MCF 10A (cell line): ENCODE measurements around the gene SSBP3. TPM values are rescaled to one million over a fixed set of nuclear protein-coding genes. Genes with fewer than 3 reads are reported as not detected.

Experiments used
- BruUV-seq: library from RNA; stranded (reverse); fragments of 400-500 nt; replicated peaks from 2 replicates; lab custom pipeline; 2021; lab: Mats Ljungman, UMichigan
- CTCF ChIA-PET: fragments of 300-600 bp; sonication (Branson Sonifier 250); formaldehyde crosslinking; extraction: SDS; loops from one replicate; lab custom pipeline; 2021; ENCODE audit warnings: antibody characterized with exemption, inconsistent platforms; lab: Yijun Ruan, JAX
- POLR2A ChIA-PET: fragments of 300-600, 350-650 bp; sonication (Branson Sonifier 250); formaldehyde crosslinking; extraction: SDS; loops from one replicate; lab custom pipeline; 2020; ENCODE audit warnings: antibody characterized with exemption, inconsistent platforms; lab: Yijun Ruan, JAX
- DNase-seq: peaks from one replicate; pipeline ENCODE4 v3.0.0-alpha.2; 2018; ENCODE audit not compliant: unreplicated experiment
- H3K27ac Mint-ChIP-seq: one replicate; pipeline ENCODE4 v1.8.0; 2022; ENCODE audit warnings: mild to moderate bottlenecking, low read depth, mixed read lengths; ENCODE audit not compliant: unreplicated experiment
- H3K27me3 Mint-ChIP-seq: one replicate; pipeline ENCODE4 v1.8.0; 2022; ENCODE audit warnings: mixed read lengths; ENCODE audit not compliant: insufficient read depth, unreplicated experiment
- H3K36me3 Mint-ChIP-seq: one replicate; pipeline ENCODE4 v1.8.0; 2022; ENCODE audit warnings: mild to moderate bottlenecking, moderate library complexity, mixed read lengths; ENCODE audit not compliant: insufficient read depth, unreplicated experiment
- H3K4me1 Mint-ChIP-seq: one replicate; pipeline ENCODE4 v1.8.0; 2022; ENCODE audit warnings: mixed read lengths; ENCODE audit not compliant: insufficient read depth, unreplicated experiment
- H3K4me3 Mint-ChIP-seq: one replicate; pipeline ENCODE4 v1.8.0; 2022; ENCODE audit warnings: mild to moderate bottlenecking, moderate library complexity, mixed read lengths; ENCODE audit not compliant: unreplicated experiment
- H3K9me3 Mint-ChIP-seq: one replicate; pipeline ENCODE4 v1.8.0; 2022; ENCODE audit warnings: mixed read lengths; ENCODE audit not compliant: unreplicated experiment
- intact Hi-C: fragments of 100-400 bp; cut with micrococcal nuclease; formaldehyde crosslinking; loops from 2 replicates; pipeline ENCODE4 v1.14.1; 2022
- total RNA-seq: library from RNA; stranded (reverse); gene quantifications from 2 replicates; pipeline ENCODE4 v1.2.3, GENCODE V29; 2022
- TF ChIP-seq, protein P1 (sequence below): fragments of 200-600 bp; IDR thresholded peaks from one replicate; pipeline ENCODE4 v1.8.0; 2022; ENCODE audit warnings: antibody characterized with exemption, mild to moderate bottlenecking; ENCODE audit not compliant: unreplicated experiment

Gene SSBP3
- total RNA-seq, 1 experiment from 2014 or later = 8.6 TPM

DNA sequence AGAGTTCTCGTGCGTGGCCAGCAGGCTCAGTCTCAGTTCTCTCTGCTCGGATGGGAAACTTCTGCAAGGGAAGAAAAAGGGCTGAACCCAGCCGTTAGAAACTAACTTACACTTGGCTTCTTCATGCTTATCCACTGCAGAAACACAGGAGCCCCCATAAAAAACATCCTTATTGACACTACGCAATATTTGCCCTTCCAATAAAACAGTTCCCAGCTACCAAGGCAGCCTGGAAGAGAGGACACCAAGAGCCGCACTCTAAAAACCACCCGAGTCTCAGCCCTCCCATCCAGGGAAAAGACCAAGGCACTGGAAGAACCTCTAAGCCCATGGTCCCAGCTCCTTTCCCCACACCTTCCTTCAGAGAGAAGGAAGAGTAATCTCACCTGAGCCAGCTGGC lies 61.1 kb downstream of the SSBP3 start:
- intact Hi-C loops = no loop called here
- CTCF ChIA-PET = interaction anchor here (0.5 to 0.7 kb wide), 2 partner anchors 22 to 144 kb away, joined by 3 read pairs; no protein-coding TSS in a partner anchor
- no peak for DNase-seq
- TF ChIP-seq, protein P1, sequence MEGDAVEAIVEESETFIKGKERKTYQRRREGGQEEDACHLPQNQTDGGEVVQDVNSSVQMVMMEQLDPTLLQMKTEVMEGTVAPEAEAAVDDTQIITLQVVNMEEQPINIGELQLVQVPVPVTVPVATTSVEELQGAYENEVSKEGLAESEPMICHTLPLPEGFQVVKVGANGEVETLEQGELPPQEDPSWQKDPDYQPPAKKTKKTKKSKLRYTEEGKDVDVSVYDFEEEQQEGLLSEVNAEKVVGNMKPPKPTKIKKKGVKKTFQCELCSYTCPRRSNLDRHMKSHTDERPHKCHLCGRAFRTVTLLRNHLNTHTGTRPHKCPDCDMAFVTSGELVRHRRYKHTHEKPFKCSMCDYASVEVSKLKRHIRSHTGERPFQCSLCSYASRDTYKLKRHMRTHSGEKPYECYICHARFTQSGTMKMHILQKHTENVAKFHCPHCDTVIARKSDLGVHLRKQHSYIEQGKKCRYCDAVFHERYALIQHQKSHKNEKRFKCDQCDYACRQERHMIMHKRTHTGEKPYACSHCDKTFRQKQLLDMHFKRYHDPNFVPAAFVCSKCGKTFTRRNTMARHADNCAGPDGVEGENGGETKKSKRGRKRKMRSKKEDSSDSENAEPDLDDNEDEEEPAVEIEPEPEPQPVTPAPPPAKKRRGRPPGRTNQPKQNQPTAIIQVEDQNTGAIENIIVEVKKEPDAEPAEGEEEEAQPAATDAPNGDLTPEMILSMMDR = no peak
- Mint-ChIP-seq H3K27ac (no peak overlapping the region), H3K27me3 (no peaks in the 10 kb centered on the region), H3K4me3 (no peak overlapping the region), H3K4me1 (no peaks in the 10 kb centered on the region), H3K9me3 (no peaks in the 10 kb centered on the region), H3K36me3 (peaks cover 5% of the 10 kb centered on the region)
- no TSS peak for BruUV-seq
- POLR2A ChIA-PET = interaction anchor here (0.6 kb wide), 1 partner anchor 10 kb away, joined by 4 read pairs; no protein-coding TSS in a partner anchor

DNA sequence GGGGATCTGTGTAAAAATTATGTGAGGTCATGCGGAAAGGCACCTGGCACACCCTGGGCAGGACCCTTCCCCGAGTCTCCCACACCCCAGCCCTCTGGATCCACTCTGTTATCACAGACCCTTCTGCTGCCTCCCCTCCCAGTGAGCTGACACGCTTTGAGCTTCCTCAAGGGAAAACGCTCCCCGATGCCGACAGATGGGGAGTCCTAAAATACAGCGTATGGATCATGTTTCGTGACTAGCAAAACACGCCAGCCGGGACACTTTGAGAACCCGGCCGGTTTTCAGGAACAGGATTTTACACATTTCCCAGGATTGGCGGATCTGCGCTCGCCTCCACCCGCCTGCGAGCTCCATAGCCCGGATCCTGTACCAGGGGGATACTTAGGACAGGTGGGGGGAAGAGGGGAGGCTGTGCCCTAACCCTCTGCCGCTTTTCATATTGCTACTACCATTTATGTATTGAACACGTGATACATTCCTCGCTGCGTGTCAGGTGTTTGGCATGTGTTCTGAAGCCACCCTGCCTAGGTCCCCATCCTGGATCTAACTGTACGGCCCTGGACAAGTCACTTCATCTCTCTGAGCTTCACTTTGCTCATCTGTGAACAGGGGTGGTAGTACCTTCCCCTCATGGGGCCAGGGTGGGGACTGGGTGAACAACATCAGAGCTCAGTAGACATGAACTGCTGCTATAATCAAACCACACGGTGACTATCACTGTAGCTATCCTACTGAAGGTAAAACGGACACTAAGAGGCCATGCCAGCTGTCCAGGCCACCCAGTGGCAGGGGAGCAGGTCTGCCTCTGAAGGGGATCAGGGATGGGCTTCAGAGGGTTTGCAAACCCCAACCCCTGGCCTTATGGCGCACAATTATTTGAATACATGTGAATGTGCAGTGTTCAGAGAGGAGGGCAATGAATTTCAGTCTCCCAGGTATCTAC lies 63.2 kb downstream of the SSBP3 start:
- no peaks in the 10 kb centered on the region for H3K27me3 Mint-ChIP-seq
- H3K4me3 Mint-ChIP-seq = no peak overlapping the region
- ChIA-PET POLR2A (no interaction called here), CTCF (no interaction called here)
- intact Hi-C loops = no loop called here
- DNase-seq = no peak
- no peaks in the 10 kb centered on the region for H3K9me3 Mint-ChIP-seq
- no peak overlapping the region for H3K27ac Mint-ChIP-seq
- TF ChIP-seq, protein P1 = no peak
- peaks cover 5% of the 10 kb centered on the region for H3K36me3 Mint-ChIP-seq
- H3K4me1 Mint-ChIP-seq = no peaks in the 10 kb centered on the region
- no TSS peak for BruUV-seq

DNA sequence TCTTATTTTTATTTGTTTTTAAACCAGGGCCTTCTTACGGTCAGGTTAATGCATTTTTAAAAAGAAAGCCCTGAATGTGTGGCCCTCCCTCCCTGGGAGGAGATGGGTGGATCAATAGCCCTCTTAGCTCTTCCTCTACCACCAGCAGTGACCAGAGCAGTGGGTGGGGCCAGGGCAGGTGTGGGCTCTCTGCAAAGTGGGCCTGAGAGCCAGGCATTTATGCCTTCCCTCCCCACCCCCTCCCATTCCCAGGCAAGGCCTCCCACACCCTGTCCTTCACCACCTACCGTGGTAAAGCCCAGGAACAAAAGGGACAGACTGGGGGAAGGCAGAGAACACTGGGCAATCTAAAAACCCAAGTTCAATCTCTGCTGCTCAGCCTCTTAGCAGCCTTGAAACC lies 63.9 kb downstream of the SSBP3 start:
- CTCF ChIA-PET = no interaction called here
- DNase-seq = no peak
- Mint-ChIP-seq H3K4me3 (no peak overlapping the region), H3K4me1 (no peaks in the 10 kb centered on the region), H3K9me3 (no peaks in the 10 kb centered on the region), H3K27me3 (no peaks in the 10 kb centered on the region), H3K36me3 (peaks cover 5% of the 10 kb centered on the region), H3K27ac (no peak overlapping the region)
- BruUV-seq = no TSS peak
- TF ChIP-seq, protein P1 = no peak
- POLR2A ChIA-PET = no interaction called here
- intact Hi-C loops = no loop called here

DNA sequence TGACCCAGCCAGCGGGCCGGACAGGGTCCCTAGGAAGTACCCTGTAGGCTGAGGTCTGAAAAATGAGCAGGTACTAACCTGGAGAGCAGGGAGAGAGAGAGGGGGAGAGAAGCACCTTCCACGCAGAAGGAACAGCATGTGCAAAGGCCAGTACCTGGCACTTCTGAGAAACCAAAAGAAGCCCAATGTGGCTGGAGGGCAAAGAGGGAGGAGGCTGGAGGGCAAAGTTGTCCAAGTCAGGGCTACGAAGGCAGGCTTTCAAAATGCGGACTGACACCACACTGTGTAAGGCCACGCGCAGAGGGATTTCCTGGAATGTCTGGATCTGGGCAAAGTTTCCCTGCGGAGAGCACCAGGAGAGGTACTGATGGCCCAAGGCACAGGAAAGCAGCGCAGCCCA lies 64.4 kb downstream of the SSBP3 start:
- TF ChIP-seq, protein P1 = no peak

More for the DNA sequence above, 64.4 kb downstream of the SSBP3 start:
- ChIA-PET CTCF (interaction anchor here (0.7 kb wide), 1 partner anchor 247 kb away, joined by 3 read pairs; no protein-coding TSS in a partner anchor), POLR2A (no interaction called here)
- no peaks in the 10 kb centered on the region for H3K9me3 Mint-ChIP-seq
- DNase-seq = no peak
- no TSS peak for BruUV-seq
- peaks cover 10% of the 10 kb centered on the region for H3K36me3 Mint-ChIP-seq
- intact Hi-C loops = no loop called here
- no peaks in the 10 kb centered on the region for H3K4me1 Mint-ChIP-seq
- no peaks in the 10 kb centered on the region for H3K27me3 Mint-ChIP-seq
- H3K27ac Mint-ChIP-seq = no peak overlapping the region
- no peak overlapping the region for H3K4me3 Mint-ChIP-seq
